HEK293 (cell line): ENCODE results near the gene TC2N.

Experiments used
- CTCF ChIA-PET: fragments of 350-600 bp; formaldehyde crosslinking; extraction: SDS; loops from one replicate; lab custom pipeline; 2021; ENCODE audit warnings: antibody characterized with exemption; lab: Yijun Ruan, JAX
- POLR2A ChIA-PET: fragments of 300-600 bp; formaldehyde crosslinking; extraction: SDS; loops from one replicate; lab custom pipeline; 2020; ENCODE audit warnings: antibody characterized with exemption, inconsistent platforms; lab: Yijun Ruan, JAX
- H3K27ac ChIP-seq: fragments of 200-500 bp; sonication (Bioruptor generic); 2 replicates; pipeline ENCODE4 v1.5.1; 2014; ENCODE audit warnings: low read depth, low read length, control low read depth, inconsistent platforms; ENCODE audit errors: extremely low read depth
- H3K36me3 ChIP-seq, 2 experiments: fragments of 200-500 bp in 1 of 2; sonication (Bioruptor generic) in 1 of 2; 1 replicate in 1 of 2; 2 replicates in 1 of 2; pipeline ENCODE4 v1.5.1; 2014 to 2017; ENCODE audit warnings: inconsistent platforms in 2 of 2, low read length in 2 of 2; ENCODE audit not compliant: control insufficient read depth in 2 of 2, insufficient read depth in 1 of 2
- H3K4me1 ChIP-seq: fragments of 200-500 bp; sonication (Bioruptor generic); 2 replicates; pipeline ENCODE4 v1.5.1; 2014; ENCODE audit warnings: mild to moderate bottlenecking, low read length, inconsistent platforms; ENCODE audit not compliant: control insufficient read depth, insufficient read depth
- H3K4me3 ChIP-seq: 2 replicates; pipeline ENCODE4 v1.5.1; 2011; ENCODE audit warnings: low read depth, mild to moderate bottlenecking, control low read depth, low read length, moderate library complexity
- H3K9me3 ChIP-seq: fragments of 200-500 bp; sonication (Bioruptor generic); 2 replicates; pipeline ENCODE4 v1.5.1; 2014; ENCODE audit warnings: low read depth, low read length, inconsistent platforms; ENCODE audit not compliant: control insufficient read depth, insufficient read depth
- PRDM2 ChIP-seq: fragments of 450-650 bp; formaldehyde crosslinking; IDR thresholded peaks from 2 replicates; pipeline ENCODE4 v1.5.1; 2016; ENCODE audit warnings: missing biosample characterization, missing genetic modification characterization, borderline replicate concordance
- ZNF121 ChIP-seq: fragments of 450-650 bp; formaldehyde crosslinking; IDR thresholded peaks from 2 replicates; pipeline ENCODE4 v1.5.1; 2016; ENCODE audit warnings: missing biosample characterization, missing genetic modification characterization
- ZNF23 ChIP-seq: fragments of 450-650 bp; formaldehyde crosslinking; IDR thresholded peaks from 2 replicates; pipeline ENCODE4 v1.5.1; 2016; ENCODE audit warnings: missing biosample characterization, missing genetic modification characterization, borderline replicate concordance
- ZNF311 ChIP-seq: fragments of 450-650 bp; formaldehyde crosslinking; IDR thresholded peaks from 2 replicates; pipeline ENCODE4 v1.5.1; 2017; ENCODE audit warnings: missing biosample characterization, missing genetic modification characterization, borderline replicate concordance
- ZNF544 ChIP-seq: fragments of 450-650 bp; formaldehyde crosslinking; IDR thresholded peaks from 2 replicates; pipeline ENCODE4 v1.5.0; 2017; ENCODE audit warnings: missing biosample characterization, missing genetic modification characterization
- ZNF692 ChIP-seq: fragments of 450-650 bp; formaldehyde crosslinking; IDR thresholded peaks from 2 replicates; pipeline ENCODE4 v1.5.1; 2016; ENCODE audit warnings: missing biosample characterization, missing genetic modification characterization
- ZNF830 ChIP-seq: fragments of 450-650 bp; IDR thresholded peaks from 2 replicates; pipeline ENCODE4 v1.5.0; 2018; ENCODE audit warnings: missing biosample characterization, missing genetic modification characterization, low read depth, mild to moderate bottlenecking, moderate library complexity
- ZSCAN23 ChIP-seq: fragments of 450-650 bp; formaldehyde crosslinking; IDR thresholded peaks from 2 replicates; pipeline ENCODE4 v1.5.1; 2016; ENCODE audit warnings: missing biosample characterization, missing genetic modification characterization
- ZXDB ChIP-seq: fragments of 450-650 bp; formaldehyde crosslinking; IDR thresholded peaks from 2 replicates; pipeline ENCODE4 v1.5.1; 2016; ENCODE audit warnings: missing biosample characterization, missing genetic modification characterization
- TF ChIP-seq, protein P1 (sequence below): fragments of 450-650 bp; formaldehyde crosslinking; IDR thresholded peaks from 2 replicates; pipeline ENCODE4 v1.5.1; 2016; ENCODE audit warnings: missing biosample characterization, missing genetic modification characterization, low read depth

TC2N gene

DNA sequence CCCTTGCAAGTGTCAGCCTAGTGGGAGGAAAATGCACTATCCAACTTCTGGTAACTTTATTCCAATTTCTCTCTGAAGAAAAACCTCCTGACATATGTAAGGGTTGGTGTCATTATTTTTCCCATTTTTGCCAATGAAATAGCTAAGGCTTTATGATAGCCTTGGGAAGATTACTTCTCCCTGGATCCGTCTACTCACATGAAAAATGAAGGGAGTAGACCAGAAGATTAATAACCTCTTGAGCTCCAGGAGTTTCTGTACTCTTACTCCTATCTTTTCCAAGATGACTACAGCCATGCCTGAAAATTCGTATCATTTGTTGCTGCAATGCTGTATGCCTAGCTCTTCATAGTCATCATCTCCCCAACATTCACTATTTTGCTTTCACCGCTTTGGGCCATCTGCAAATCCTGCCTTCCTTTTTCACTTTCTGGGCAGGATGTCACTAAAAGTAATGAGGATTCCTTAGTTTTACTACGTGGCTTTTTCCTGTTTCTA, 18.8 kb downstream of the TC2N start:
- no peaks in the 10 kb centered on the region for H3K4me1 ChIP-seq
- ChIA-PET CTCF (no interaction called here), POLR2A (no interaction called here)
- H3K36me3 ChIP-seq = no peaks in the 10 kb centered on the region
- no peaks in the 10 kb centered on the region for H3K9me3 ChIP-seq
- TF ChIP-seq PRDM2 (tag by site-specific recombination) (no peak), ZNF23 (no peak)
- H3K4me3 ChIP-seq = no peak overlapping the region
- no peak overlapping the region for H3K27ac ChIP-seq

GRCh38 chr14:91847693-91848092, 19.6 kb downstream of the TC2N start:
- POLR2A ChIA-PET = no interaction called here
- CTCF ChIA-PET = no interaction called here
- TF ChIP-seq, protein P1, sequence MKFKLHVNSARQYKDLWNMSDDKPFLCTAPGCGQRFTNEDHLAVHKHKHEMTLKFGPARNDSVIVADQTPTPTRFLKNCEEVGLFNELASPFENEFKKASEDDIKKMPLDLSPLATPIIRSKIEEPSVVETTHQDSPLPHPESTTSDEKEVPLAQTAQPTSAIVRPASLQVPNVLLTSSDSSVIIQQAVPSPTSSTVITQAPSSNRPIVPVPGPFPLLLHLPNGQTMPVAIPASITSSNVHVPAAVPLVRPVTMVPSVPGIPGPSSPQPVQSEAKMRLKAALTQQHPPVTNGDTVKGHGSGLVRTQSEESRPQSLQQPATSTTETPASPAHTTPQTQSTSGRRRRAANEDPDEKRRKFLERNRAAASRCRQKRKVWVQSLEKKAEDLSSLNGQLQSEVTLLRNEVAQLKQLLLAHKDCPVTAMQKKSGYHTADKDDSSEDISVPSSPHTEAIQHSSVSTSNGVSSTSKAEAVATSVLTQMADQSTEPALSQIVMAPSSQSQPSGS = no peak
- TF ChIP-seq ZNF121 (no peak), ZXDB (tag by site-specific recombination) (no peak)
- no peak overlapping the region for H3K27ac ChIP-seq
- no peaks in the 10 kb centered on the region for H3K36me3 ChIP-seq
- H3K4me3 ChIP-seq = no peak overlapping the region
- no peaks in the 10 kb centered on the region for H3K4me1 ChIP-seq
- no peaks in the 10 kb centered on the region for H3K9me3 ChIP-seq

- ChIA-PET POLR2A (no interaction called here), CTCF (interaction anchor here (1.4 kb wide), 1 partner anchor 9 kb away, joined by 3 read pairs; no protein-coding TSS in a partner anchor)
- Histone ChIP-seq H3K4me1 (no peaks in the 10 kb centered on the region), H3K36me3 (no peaks in the 10 kb centered on the region), H3K9me3 (no peaks in the 10 kb centered on the region), H3K4me3 (no peak overlapping the region), H3K27ac (no peak overlapping the region)
- TF ChIP-seq ZNF830 (tag by site-specific recombination) = no peak
- TF ChIP-seq ZNF692 (tag by site-specific recombination) = no peak
- TF ChIP-seq ZNF311 (tag by site-specific recombination) = no peak
- TF ChIP-seq ZSCAN23 = no peak
- no peak for TF ChIP-seq ZNF544
Measured at GRCh38 chr14:91845652-91846051, 21.7 kb downstream of the TC2N start.
